HuH-7 (cell line): ENCODE data around the gene VPREB1.
"Not testable (repeated sequence)": the region's sequence is repeated elsewhere in the genome, so short reads cannot be mapped to it uniquely, and the experiment has no call there.

ENCODE experiments used
- DNase-seq: peaks from one replicate; pipeline ENCODE4 v3.0.0; 2011; ENCODE audit warnings: low spot score

Gene VPREB1, protein sequence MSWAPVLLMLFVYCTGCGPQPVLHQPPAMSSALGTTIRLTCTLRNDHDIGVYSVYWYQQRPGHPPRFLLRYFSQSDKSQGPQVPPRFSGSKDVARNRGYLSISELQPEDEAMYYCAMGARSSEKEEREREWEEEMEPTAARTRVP

DNA sequence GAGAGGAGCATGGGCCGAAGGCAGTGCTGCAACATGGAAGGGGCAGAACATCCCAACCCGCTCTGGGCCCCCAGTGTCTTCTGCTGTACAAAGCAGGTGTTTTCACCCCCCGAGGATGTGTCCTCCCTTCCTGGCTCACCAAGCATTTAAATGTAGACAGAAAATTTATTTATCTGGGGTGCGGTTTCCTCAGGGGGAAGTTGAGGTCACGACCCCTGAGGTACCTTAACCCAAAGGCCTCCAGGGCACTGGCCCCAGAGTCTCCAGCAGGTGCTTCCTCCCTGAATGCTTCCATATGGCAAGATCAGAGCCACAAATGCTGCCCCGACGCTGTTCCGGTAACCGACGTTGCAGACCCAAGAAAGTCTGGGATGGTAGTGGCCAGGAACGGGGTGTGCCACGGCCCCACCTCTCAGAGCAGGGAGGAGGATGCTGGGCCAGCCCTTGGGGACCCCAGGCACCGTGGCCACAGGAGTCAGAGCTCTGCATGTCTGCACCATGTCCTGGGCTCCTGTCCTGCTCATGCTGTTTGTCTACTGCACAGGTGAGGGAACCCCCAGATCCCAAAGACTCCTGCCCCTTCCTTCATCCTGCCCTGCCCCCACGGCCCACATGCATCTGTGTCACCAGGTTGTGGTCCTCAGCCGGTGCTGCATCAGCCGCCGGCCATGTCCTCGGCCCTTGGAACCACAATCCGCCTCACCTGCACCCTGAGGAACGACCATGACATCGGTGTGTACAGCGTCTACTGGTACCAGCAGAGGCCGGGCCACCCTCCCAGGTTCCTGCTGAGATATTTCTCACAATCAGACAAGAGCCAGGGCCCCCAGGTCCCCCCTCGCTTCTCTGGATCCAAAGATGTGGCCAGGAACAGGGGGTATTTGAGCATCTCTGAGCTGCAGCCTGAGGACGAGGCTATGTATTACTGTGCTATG, at the start of gene VPREB1:
Gene VPREB1, plus strand, starts transcription at position 471 of the 935 bp plus-strand sequence. Its CDS starts 28 bp downstream, at position 499.
- no peak for DNase-seq

DNA sequence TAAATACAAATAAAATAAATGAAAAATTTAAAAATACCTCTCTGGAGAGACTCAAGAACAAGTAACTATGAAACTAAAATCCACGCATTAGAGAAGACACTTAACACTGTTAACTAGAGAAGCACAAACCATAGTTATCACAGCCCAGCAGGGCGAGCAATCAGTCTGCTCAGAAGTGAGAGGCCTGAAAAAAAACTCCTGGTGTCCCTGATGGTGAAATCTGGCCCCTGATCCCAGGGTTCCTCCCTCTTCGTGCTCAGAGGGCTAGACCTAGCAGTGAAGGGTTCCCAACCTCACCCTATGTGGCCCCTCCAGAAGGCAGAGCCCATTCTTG, 49.7 kb upstream of the VPREB1 start:
- DNase-seq: no peak

DNA sequence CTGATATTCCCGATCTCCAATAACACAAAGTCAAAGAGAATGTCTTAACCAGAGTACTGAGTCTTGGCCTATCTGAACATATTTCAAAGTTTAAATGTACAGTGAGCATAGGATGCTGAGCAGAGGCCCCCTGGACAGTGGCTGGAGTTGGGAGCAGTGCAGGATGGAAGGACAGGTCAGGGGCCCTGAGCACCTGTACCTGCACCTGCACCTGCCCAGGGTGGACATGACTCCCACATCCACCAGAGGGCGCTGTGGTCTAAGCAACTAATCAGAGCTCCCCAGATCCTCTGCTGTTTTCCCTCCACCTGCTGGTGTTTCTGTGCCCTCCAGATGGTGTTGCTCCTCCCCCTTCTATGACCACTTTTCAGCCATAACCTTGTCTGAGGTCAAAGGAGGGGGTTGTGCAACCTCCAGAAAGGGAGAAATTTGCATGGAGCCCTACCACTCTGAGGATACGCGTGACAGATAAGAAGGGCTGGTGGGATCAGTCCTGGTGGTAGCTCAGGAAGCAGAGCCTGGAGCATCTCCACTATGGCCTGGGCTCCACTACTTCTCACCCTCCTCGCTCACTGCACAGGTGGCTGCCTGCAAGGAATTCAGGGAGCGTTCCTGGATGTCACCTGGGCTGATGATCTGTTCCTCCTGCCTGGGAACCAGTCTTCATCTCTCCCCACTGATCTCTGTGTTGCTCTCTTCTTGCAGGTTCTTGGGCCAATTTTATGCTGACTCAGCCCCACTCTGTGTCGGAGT, 49.1 kb upstream of the VPREB1 start:
- DNase-seq: peak; percentile 91

DNA sequence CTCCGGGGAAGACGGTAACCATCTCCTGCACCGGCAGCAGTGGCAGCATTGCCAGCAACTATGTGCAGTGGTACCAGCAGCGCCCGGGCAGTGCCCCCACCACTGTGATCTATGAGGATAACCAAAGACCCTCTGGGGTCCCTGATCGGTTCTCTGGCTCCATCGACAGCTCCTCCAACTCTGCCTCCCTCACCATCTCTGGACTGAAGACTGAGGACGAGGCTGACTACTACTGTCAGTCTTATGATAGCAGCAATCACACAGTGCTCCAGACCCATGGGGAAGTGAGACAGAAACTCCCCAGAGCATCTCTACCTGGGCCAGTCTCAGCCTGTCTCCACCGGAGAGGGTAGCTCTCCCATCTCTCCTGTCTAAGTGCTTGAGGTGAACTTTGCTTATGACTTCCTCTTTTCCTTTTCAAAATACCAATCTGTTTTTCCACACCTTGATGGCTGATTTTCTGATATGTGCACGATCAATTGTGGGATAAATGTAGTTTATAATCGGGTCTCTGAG, 48.5 kb upstream of the VPREB1 start:
- DNase-seq: no peak

DNA sequence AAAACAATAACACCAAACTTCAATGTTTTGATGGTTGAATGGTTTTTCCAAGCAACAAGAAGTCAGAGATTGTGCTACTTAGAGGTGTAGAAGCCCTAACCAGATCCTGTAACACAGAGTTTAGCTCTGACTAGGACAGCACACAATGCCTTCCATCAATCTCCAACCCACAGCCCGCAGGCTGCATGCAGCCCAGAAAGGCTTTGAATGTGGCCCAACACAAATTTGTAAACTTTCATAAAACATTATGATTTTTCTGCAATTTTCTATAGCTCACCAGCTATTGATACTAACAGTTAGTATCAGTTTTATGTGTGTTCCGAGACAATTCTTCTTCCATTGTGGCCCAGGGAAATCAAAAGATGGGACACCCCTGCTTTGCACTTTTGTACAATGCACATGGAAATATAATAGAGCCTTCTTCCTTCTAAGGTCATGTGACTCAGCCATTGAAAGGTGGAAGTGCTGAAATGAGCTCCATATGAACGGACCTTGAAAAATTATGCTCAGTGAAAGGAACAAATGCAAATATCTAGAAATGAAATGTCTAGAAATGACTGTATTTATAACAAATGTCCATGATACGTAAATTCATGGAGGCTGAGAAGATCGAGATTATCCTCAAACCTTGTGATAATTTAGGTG, 47.6 kb upstream of the VPREB1 start:
- no peak for DNase-seq

DNA sequence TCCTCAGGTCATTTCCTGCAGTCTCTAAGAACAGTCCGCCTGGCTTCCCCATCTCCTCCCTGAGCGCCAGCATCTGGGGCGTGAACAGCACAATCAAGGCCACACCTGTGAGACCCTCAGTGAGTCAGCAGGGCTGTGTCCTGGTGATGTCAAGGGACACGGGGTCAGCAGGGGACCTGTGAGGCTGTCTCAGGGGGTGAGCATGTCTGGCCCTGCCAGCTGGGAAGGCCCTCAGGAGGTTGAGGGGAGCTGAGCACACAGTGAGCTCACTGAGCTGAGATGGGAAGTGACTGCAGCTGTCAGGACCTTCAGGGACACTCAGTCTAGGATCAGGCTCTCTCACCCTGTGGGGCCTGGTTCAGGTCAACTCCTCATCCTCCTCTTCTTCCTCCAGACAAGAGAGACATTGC, 46.6 kb upstream of the VPREB1 start:
- no peak for DNase-seq

DNA sequence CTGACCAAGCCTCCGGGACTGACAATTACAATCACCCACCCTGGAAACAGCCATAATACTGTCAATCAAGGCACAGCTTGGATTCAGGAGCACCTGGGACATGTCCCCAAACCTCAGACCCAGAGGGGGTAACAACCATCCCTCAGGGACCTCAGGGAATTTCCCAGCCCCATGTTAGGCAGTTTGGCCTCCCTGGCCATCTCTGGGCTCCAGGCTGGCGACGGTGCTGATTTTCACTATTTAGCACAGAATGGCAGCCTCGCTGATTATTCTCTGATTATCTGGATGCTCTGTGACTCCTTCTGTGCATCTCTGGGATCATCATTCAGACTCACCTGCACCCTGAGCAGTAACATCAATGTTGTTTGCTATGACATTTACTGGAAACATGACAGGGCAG, 45.8 kb upstream of the VPREB1 start:
- DNase-seq: no peak

DNA sequence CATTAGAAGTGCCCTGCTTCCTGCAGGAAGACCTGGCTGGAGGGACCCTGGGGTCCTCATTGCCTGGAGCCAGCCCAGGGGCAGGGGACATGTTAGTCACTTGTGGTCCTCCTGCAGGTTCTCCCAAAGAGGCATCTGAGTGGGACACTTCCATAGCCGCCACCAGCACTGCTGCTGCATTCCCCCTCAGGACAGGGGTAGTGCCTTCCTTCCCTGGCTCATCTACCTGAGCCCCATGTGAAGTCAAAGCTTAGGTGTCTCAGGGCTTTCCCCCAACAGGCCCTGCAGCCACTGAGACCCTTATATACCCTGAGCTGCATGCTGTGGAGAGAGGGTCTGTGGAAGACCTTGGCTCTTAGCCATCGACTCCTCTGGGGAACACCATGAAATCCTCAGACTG, 45.0 kb upstream of the VPREB1 start:
- no peak for DNase-seq

DNA sequence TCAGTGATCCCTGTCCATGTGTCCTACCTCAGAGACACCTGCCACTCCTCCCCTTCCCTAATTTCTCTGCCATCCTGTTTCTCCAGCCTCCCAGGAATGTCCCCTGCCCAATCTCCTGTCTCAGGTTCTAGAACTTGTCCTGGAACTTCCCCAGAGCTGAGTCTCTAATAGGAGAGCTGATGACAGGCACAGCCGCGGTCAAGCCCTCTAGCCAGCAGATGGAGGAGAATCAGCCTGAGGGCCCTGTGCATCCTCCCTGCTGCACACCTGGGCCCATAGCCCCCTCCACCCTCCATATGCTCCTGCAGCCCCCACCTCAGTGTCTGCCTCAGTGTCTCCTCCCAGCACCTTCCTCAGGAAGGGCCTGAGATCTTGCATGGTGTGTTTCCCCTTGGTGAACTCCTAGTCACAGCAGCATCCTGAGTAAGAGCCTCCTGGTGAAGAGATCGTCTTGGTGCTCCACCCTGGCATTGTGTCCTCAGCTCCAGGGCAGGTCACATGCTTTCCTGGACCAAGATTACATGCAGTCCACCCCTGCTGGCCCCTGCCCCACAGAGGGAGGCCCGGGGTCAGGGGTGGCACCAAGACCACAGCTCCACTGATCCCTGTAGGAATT, 43.9 kb upstream of the VPREB1 start:
- no peak for DNase-seq

DNA sequence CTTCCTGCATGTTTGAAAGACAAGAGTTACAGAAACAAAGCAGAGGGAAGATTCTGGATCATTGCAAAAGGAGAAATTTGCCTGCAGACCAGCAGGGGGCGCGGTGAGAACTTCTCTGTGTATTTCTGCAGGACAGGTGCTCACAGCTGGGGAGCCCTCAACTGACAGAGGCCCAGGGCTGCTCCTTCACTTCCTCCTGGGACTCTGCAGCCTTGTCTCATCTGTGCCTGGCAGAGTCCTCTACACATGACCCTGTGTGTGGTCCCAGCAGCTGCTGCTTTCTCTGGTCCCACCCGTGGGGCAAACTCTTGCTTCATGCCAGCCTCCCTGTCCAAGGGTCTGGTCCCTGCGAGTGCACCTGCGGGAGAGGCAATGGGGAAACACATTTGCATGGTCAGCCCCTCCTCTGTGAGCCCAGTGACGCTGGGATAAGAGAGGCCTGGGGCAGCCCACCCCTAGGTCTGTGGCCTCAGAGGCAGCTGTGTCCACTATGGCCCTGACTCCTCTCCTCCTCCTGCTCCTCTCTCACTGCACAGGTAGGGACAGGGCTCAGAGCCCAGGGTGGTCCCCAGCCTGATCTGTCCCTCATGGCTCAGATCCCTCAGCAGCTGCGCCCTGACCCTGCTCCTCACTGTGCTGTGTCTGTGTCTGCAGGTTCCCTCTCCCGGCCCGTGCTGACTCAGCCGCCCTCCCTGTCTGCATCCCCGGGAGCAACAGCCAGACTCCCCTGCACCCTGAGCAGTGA, 43.2 kb upstream of the VPREB1 start:
- DNase-seq: peak; percentile 43

DNA sequence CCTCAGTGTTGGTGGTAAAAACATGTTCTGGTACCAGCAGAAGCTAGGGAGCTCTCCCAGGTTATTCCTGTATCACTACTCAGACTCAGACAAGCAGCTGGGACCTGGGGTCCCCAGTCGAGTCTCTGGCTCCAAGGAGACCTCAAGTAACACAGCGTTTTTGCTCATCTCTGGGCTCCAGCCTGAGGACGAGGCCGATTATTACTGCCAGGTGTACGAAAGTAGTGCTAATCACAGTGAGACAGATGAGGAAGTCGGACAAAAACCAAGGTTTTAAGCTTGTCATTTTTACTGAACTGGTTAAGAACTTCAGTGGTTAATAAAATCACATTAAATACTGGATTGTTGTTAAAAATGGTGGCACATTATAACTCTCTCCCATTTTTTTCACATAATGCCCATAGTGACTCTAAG, 42.6 kb upstream of the VPREB1 start:
- DNase-seq: no peak

DNA sequence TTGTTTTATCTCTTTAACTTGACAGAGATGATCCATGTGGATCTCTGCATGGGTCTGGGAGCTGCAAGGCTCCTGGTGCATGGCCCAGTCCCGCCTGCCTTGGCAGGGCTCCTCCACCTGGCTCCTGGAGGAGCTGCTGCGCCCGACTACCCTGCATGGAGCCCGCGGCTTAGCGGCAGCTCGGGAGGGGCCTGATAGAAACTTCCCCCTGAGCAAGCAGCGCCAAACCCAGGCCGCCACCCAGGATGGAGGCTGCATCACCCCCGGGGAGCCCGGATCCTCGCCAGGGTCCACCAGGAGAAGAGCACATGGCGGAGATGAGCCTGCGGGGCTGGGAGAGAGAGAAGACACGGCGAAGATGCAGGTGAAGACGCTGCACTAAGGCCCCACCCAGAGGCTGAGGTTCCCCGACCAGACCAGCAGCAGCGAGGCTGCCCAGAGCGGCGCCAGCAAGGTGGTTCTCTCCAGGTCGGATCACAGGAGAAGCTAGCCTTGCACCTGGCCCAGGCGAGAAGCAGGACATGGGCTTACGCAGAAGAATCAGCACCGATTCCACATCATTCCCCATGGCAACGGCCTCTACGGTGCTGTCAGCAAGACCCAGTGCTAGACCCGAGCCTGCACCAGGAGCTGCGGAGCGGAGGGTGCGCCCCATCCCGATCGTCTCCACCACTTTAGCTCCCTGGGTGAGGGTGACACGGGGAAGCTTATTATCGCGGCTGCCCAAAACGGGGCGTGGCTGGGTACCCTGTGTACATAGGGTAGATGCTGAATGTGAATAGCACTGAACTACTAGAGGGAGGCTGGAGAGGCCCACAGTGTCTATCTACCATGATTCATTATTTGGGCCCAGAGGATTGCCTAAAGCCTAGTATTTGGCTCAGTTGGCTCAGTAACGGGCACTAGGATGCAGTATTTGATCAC, 41.3 kb upstream of the VPREB1 start:
- no peak for DNase-seq

DNA sequence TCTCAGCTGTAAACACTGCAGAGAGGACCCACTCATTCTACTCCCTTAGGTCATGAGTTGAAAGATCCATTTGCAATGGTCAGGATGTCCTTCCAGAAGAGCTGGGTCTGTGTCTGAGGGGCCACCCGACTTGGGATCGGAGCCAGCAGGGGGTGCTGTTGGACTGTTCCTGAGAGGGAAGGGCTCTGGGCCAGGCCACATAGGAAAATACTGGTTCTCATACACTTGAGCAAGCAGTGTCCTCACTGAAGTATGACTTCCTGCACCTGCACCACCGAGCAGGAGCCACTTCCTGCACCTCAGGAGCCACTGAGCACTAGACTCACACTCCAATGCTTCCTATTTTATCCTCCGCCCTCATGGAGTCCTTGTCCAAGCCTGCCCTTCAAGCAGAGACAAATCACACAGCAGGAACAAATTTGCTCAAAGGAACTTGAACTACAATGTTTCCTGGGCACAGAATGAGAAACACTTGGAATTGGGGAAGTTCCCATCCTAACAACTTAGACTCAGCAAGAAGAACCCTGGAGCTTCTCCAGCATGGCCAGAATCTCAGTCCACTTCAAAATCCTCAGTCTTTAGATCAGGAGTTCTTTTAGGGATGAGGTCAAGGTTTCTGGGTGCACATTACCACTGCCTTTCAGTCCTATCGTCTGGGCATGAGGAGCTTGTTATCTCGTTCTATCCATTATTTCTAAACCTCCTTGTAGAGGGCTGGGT, 36.6 kb upstream of the VPREB1 start:
- peak; percentile 84 for DNase-seq

DNA sequence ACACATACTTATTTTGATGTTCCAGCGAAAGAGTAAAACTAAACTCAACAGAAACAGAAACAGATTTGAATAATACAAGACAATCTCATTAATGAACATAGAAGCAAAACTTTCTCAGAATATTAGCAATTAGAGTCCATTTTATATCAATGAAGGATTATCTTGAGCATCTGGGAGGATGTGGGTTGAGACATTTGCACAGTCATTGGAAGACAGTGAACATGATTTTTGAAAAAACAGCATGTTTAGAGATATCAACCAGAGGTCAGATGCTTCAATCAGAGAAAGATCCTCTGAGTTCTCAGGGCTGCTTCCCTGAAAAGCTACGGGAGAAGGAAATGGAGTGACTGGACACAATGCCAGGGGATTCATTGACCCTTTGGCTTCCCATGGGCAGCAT, 35.9 kb upstream of the VPREB1 start:
- DNase-seq: no peak

DNA sequence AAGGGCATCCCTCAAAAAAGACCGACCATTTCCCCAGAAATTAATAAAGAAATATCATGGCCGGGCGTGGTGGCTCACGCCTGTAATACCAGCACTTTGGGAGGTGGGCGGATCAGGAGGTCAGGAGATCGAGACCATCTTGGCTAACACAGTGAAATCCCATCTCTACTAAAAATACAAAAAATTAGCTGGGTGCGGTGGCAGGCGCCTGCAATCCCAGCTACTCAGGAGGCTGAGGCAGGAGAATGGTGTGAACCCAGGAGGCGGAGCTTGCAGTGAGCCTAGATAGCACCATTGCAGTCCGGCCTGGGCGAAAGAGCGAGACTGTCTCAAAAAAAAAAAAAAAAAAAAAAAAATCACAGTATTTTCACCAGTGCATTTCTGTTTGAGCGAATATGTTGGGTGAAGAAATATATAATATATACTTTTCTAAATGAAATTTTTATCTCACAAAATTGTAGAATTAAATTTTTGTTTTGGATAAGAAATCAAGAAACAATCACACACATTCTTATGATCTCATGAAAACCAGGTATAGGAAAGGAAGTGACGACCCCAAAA, 35.4 kb upstream of the VPREB1 start:
- DNase-seq: not testable (repeated sequence)

DNA sequence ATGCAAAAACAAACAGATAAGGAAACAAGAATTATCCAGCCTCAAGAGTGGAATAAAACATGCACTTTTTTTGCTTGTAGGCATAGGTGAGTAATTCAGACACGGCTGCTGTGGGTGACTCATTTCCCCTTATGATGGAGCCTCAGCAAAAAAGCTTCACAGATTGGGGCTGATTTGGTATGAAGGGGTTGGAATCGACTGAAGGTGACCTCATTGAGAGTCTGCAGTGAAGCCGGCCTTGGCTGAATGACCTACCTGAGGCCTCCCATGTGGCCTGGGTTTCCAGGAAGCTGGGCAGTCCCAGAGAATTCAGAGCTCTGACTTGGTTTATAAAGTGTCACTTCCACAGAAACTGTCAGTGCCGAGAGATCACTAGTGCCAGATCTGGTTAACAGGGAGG, 34.2 kb upstream of the VPREB1 start:
- DNase-seq: no peak

DNA sequence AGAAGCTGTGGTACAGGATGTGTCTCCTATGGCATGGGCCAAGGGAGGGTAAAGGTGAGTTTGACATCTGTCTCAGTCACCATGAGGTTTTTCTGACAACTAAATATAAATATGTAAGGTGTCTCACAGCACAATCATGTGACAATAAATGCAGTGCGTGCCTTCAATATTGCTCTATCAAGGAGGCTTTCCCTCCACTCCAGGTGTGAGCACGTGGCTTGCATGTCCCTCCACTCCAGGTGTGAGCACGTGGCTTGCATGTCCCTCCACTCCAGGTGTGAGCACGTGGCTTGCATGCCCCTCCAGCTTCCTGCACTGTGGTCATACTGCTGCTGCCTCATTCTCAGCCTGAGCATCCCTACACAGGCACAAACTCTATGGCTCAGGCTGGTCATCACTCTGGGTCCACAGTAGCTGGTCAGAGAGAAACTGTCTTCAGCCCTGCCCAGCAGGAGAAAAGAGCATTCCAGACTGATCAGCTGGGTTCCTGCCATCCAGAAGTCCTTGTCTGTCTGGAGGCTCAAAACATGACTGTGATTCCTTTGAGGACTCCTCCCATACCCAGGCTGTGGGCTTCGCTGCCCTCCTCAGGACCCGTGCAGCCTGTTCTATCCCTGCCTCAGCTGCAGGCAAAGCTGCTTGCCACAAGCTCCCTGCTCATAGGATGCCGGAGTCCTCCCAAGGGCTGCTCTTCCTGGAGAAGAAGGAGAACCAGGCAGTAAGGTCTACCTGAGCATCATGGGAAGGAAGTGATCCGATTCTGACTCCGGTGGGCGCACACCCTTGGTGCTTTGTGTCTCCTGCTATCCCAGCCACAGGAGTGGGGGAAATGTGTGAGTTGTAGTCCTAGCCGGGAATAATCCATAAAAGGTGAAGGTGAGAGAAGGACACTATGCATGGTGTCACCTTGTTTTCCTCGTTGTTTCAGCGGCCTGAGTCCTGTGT, 33.4 kb upstream of the VPREB1 start:
- no peak for DNase-seq

DNA sequence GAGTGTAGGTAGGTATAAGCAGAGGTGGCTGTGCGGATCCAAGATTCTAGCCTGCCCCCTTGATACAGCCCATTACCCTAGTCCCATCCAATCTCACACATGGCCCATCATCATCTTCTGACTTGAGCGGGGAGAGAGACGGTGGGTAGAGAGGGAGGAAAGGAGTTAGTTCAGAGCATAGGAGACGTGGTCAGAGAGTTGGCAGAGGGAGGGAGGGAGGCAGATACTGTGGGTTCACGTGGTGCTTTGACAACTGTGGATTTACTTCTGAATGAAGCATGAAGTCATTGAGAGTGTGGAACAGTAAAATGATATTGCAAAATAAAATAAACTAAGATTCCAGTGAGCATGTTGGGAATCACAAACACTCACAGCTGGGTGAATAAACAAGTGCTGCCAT, 31.4 kb upstream of the VPREB1 start:
- DNase-seq: no peak
